ENCODE data around the gene ZNF740. TPM values are rescaled to one million over a fixed set of nuclear protein-coding genes. Genes with fewer than 3 reads are reported as not detected.

ZNF740 gene
- polyA plus RNA-seq, 1 donor (not counting 4 experiments of a cell fraction or from before 2014, with no cell fraction given): 11.8 TPM

- H3K27me3 ChIP-seq (ENCODE audit: control insufficient read depth, extremely low read depth, insufficient read depth, low read length): no peaks in the 10 kb centered on the region
- H3K4me2 ChIP-seq (ENCODE audit: control insufficient read depth, extremely low read depth, insufficient read depth, low read depth, low read length): no peak overlapping the region
- dilution Hi-C loops (cut with MboI; ENCODE audit: extremely low pct_ligation_motif_present, low sequenced_read_pairs): no loop called here
- H3K27ac ChIP-seq (ENCODE audit: control insufficient read depth, insufficient read depth, low read length): no peak overlapping the region
- no peak for FAIRE-seq
- H3K9ac ChIP-seq (ENCODE audit: control insufficient read depth, extremely low read depth, insufficient read depth, low read length): no peak overlapping the region
- H3K79me2 ChIP-seq (ENCODE audit: control insufficient read depth, insufficient read depth, low read length): no peaks in the 10 kb centered on the region
- peaks cover 16% of the 10 kb centered on the region for H3K4me1 ChIP-seq (ENCODE audit: control insufficient read depth, extremely low read depth, insufficient read depth, low read length)
- no peaks in the 10 kb centered on the region for H3K9me3 ChIP-seq (ENCODE audit: control insufficient read depth, low read depth, low read length)
- H4K20me1 ChIP-seq (ENCODE audit: control insufficient read depth, extremely low read depth, insufficient read depth, low read length): no peaks in the 10 kb centered on the region
- TF ChIP-seq, protein P1, sequence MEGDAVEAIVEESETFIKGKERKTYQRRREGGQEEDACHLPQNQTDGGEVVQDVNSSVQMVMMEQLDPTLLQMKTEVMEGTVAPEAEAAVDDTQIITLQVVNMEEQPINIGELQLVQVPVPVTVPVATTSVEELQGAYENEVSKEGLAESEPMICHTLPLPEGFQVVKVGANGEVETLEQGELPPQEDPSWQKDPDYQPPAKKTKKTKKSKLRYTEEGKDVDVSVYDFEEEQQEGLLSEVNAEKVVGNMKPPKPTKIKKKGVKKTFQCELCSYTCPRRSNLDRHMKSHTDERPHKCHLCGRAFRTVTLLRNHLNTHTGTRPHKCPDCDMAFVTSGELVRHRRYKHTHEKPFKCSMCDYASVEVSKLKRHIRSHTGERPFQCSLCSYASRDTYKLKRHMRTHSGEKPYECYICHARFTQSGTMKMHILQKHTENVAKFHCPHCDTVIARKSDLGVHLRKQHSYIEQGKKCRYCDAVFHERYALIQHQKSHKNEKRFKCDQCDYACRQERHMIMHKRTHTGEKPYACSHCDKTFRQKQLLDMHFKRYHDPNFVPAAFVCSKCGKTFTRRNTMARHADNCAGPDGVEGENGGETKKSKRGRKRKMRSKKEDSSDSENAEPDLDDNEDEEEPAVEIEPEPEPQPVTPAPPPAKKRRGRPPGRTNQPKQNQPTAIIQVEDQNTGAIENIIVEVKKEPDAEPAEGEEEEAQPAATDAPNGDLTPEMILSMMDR (optimal IDR thresholded peaks at IDR 0.05 in 1 of 3, IDR thresholded peaks at IDR 0.05 in 1 of 3, conservative IDR thresholded peaks at IDR 0.05 in 1 of 3; ENCODE audit: extremely low read depth in 1 of 3, insufficient read depth in 2 of 3, low read length in 3 of 3): no peak
- no peak for TF ChIP-seq EZH2 (IDR thresholded peaks at IDR 0.05; ENCODE audit: low read length)
- H2AFZ ChIP-seq (ENCODE audit: control insufficient read depth, low read length): no peak overlapping the region
- H3K9me1 ChIP-seq (ENCODE audit: control insufficient read depth, extremely low read depth, insufficient read depth, low read length): no peaks in the 10 kb centered on the region
- no peak for DNase-seq (ENCODE audit: low read depth, low spot score)
- H3K4me3 ChIP-seq (ENCODE audit: control insufficient read depth in 2 of 3, extremely low read depth in 1 of 3, insufficient read depth in 2 of 3, low read depth in 1 of 3, low read length in 3 of 3): no peak overlapping the region
- H3K36me3 ChIP-seq (ENCODE audit: control insufficient read depth in 2 of 2, extremely low read depth in 1 of 2, insufficient read depth in 2 of 2, low read length in 2 of 2): peaks cover 0 to 7% of the 10 kb centered on the region in 2 experiments
Measured at GRCh38 chr12:53170215-53170614, 10.3 kb upstream of the ZNF740 start.

GRCh38 chr12:53170876-53171724 is 9.4 kb upstream of the ZNF740 start:
- no peak for FAIRE-seq
- Histone ChIP-seq H3K4me3 (ENCODE audit: control insufficient read depth in 2 of 3, extremely low read depth in 1 of 3, insufficient read depth in 2 of 3, low read depth in 1 of 3, low read length in 3 of 3) (no peak overlapping the region), H3K27me3 (ENCODE audit: control insufficient read depth, extremely low read depth, insufficient read depth, low read length) (no peaks in the 10 kb centered on the region), H3K9me1 (ENCODE audit: control insufficient read depth, extremely low read depth, insufficient read depth, low read length) (no peaks in the 10 kb centered on the region), H3K36me3 (ENCODE audit: control insufficient read depth in 2 of 2, extremely low read depth in 1 of 2, insufficient read depth in 2 of 2, low read length in 2 of 2) (peaks cover 0 to 7% of the 10 kb centered on the region in 2 experiments), H3K9me3 (ENCODE audit: control insufficient read depth, low read depth, low read length) (no peaks in the 10 kb centered on the region), H3K4me1 (ENCODE audit: control insufficient read depth, extremely low read depth, insufficient read depth, low read length) (peaks cover 16% of the 10 kb centered on the region), H3K9ac (ENCODE audit: control insufficient read depth, extremely low read depth, insufficient read depth, low read length) (no peak overlapping the region), H3K27ac (ENCODE audit: control insufficient read depth, insufficient read depth, low read length) (no peak overlapping the region), H2AFZ (ENCODE audit: control insufficient read depth, low read length) (no peak overlapping the region), H3K79me2 (ENCODE audit: control insufficient read depth, insufficient read depth, low read length) (no peaks in the 10 kb centered on the region), H3K4me2 (ENCODE audit: control insufficient read depth, extremely low read depth, insufficient read depth, low read depth, low read length) (no peak overlapping the region), H4K20me1 (ENCODE audit: control insufficient read depth, extremely low read depth, insufficient read depth, low read length) (no peaks in the 10 kb centered on the region)
- TF ChIP-seq EZH2 (IDR thresholded peaks at IDR 0.05; ENCODE audit: low read length): no peak
- TF ChIP-seq, protein P1 (optimal IDR thresholded peaks at IDR 0.05 in 1 of 3, IDR thresholded peaks at IDR 0.05 in 1 of 3, conservative IDR thresholded peaks at IDR 0.05 in 1 of 3; ENCODE audit: extremely low read depth in 1 of 3, insufficient read depth in 2 of 3, low read length in 3 of 3): no peak
- dilution Hi-C loops (cut with MboI; ENCODE audit: extremely low pct_ligation_motif_present, low sequenced_read_pairs): no loop called here
- no peak for DNase-seq (ENCODE audit: low read depth, low spot score)
